Brain pericyte (primary cell): ENCODE data around the gene PTPRM.

ENCODE experiments used
- DNase-seq: peaks from one replicate; pipeline ENCODE4 v3.0.0-alpha.2; 2012; ENCODE audit warnings: low read depth, low spot score

Gene PTPRM

DNA sequence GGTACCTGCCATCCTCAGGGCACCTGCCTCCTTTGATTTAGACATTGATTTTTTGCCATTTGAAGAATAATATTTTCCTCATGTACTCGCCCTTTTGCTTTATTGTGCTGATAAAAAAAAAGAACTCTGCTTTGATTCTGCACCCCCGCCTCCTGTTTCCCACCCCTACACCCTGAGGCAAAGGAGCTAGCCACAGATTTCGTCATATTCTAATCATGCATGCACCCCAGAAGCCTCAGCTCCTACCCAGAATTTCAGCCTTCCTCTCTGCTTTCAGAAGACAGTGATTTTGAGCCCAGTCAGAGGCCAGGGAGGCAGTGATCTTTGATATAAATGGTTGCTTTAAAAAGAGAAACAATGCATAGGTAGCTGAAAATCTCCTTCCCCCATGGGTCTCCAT lies 329.0 kb downstream of the PTPRM start:
- DNase-seq: no peak

DNA sequence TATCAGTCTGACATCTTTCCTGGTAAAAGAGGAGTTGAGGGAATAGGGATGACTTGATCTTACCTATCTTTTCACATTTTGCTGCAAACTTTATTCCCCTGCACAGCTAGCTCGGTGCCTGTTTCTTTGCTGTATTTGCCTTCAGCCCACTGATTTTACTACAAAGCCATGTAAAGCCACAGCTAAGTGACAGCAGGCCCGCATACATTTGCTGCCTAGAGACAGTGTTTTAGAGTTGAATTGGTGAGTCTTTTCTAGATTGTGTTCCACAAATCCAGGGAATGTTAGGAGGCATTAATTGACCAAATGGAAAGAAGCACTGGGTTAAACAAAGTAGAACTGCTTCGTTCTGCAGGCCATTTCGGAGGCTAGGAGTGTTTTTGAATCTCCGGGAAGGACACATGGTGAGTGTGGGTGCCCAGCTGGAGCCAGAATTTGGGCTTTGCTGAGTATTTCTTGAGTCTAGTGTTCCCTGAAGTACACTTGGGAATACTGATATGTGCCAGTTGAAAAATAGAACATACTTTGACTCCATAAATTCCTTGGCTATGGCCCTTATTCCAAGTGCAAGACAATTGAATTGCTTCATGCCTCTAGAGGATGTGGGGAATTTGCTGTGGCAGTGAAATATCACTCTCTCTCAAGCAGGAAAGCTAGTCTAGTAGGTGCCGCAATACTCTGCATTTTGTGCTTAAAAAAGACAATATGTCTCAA lies 329.8 kb downstream of the PTPRM start:
- DNase-seq: no peak

GRCh38 chr18:7898181-7898580 lies 331.1 kb downstream of the PTPRM start:
- no peak for DNase-seq

DNA sequence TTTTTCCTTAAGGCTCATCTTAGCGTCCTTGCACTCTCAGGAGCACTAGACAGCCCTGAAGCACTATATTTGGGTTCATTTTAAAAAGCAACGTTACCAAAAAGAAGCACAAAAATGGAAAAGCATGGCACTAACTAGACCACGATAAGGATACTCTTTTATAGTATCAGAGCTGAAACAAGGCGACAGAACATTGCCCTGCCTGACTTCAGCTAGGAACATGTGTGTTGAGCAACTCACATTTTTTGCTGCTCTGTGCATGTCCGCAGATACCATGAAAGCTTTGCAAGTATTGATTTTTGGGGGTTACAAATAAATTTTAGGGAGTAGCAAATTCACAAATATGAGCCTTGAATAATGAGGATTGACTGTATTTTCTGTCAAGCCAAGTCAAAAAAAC lies 332.0 kb downstream of the PTPRM start:
- DNase-seq: no peak

GRCh38 chr18:7900091-7900490 lies 333.0 kb downstream of the PTPRM start:
- no peak for DNase-seq

DNA sequence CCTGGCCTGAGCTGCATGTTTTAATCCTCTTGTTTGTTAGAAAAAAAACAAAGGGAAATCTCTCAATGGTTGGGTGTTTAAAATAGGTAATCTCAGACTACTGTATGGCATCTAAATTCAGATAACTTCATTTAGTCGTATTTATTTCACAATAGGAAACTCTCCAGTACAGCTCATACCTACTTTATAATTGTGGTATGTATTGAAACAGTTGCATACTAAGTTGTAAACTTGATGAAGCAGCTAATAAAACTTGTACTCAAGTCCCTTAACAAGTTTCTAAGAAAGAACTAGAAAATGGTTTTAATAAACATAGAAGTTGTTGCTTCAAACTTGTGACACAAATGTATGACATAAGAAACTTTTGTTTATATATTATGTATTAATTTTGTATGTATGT lies 334.5 kb downstream of the PTPRM start:
- DNase-seq: no peak

DNA sequence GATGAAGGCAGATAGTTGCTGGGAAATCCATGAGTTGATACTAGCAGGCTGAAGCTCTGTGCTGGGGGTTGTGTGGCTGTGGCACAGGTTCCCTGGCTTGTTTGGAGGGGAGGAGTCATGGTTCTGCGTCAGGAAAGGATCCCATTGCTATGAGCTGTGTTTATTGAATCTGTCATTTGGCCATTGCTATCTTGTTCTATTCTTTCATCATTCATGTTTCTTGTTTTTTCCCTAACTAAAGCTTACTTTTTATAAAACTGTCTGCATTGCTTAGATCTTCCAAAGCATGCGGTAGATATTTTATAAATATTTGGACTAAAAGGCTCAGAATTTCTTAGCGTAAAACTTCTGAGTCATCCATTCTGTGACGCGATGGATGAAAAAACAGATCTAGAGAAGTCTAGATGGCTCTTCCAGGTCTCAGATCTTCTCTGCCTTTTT lies 335.3 kb downstream of the PTPRM start:
- peak; percentile 77 for DNase-seq

DNA sequence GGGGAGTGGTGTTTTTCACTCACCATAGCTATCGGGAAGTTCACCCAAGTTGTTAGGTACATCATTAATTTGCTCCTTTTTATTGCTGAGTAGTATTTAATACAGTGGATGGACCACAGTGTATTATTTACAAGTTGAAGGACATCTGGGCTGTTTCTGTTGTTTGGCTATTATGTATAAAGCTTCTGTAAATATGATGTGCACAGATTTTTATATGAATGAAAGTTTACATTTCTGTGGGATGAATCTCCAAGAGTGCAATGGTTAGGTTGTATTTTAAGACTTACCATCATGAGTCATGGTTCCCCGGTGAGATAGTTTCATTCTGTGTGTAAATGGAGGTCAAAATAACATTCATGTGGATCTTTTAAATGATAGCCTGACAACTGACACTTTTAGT lies 337.4 kb downstream of the PTPRM start:
- peak; percentile 73 for DNase-seq

DNA sequence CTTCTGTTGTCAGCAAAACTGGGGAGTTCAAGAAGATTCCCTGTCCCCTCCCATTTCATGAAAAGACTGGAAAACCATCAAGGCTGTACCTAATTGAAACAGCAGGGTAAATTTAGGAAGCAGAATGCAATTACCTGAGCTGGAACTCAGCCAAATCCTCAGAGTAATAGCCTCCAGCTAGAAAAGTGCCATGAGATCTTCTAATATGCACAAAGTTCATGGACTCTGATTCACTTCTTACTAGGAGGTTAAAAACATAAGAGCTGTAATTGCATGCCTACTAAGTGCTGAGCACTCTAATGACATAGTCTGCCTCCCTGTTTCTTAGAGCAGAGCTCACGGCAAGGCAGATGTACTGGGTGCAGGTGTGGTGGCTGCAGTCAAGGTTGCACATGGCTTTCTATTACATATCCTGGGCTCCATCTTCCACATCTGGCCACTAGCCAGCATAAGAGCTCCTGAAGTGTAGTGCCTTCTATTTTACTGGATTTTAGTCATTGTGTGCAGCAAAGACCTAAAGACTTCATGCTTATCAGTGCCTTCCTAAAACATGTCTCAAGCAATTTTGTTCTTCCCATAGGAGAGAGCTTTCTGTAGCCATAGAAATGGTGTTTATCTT lies 341.7 kb downstream of the PTPRM start:
- no peak for DNase-seq

GRCh38 chr18:7914834-7915670 lies 347.9 kb downstream of the PTPRM start:
- DNase-seq: no peak

GRCh38 chr18:7918701-7919100 lies 351.6 kb downstream of the PTPRM start:
- no peak for DNase-seq

GRCh38 chr18:7919565-7919964 lies 352.4 kb downstream of the PTPRM start:
- DNase-seq: no peak

DNA sequence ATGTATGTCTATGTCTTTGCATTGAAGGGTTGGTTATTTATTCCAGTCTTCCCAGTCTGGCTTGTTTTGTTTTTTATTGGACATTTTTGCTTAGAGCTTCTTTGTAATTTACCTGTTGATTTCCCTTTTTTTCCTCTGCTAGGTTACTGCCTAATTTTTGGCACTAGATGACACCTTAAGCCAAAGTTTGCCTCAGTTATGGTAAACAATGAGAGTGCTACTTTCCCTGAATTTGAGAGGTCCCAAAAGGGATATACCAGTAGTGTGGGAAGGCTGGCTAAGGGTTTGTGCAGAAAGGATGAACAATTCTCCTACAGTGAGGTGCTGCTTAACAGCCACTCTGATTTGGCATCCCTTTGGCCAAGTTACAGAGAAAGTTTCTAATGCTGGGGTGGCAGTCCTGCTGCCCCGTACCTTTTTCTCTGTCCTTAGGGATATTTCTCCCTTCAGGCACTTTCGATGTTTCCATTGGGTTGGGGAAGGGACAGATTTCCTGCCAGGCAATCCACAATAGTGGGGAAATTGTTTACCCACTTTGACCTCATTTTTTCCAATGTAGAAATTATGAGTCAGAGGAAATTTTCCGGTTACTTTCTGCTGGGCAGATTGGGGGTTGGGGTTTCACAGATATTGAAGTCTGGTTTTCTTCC lies 354.9 kb downstream of the PTPRM start:
- DNase-seq: no peak

DNA sequence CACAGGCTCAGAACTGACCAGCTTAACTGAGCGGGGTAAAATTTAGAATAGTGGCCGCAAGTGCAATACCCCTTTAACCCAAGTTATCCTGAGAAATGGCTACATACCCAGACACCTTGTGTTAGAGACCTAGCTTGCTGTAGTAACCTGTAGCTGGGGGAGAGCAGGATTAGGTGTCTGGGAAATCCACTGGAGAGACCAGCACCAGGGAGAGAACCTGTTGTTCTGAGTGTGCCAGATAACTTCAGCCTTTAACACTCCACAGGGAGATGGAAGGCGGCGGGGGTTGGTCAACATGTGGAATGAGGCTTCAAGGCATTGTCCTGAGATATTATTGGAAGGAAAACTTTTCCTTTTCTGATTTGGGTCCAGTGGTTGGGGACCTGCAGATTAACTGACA lies 356.0 kb downstream of the PTPRM start:
- no peak for DNase-seq

DNA sequence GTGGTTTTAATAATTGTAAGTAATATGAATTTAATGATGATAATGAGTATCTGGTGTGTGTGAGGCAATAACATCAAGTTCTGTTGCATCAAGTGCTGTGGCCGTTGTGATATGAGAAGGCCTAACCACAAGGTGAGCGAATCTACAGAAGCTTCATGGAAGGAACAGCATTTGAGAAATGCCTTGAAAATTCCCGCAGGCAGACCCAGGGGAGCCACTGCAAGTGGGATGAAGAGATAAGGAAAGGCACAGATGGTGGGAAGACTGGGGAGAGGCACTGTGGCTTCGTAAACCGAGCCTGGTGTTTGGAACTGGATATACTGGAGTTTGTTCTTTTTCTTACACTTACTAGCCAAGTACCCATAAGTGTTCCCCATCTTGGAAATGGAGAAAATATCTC lies 357.5 kb downstream of the PTPRM start:
- no peak for DNase-seq

DNA sequence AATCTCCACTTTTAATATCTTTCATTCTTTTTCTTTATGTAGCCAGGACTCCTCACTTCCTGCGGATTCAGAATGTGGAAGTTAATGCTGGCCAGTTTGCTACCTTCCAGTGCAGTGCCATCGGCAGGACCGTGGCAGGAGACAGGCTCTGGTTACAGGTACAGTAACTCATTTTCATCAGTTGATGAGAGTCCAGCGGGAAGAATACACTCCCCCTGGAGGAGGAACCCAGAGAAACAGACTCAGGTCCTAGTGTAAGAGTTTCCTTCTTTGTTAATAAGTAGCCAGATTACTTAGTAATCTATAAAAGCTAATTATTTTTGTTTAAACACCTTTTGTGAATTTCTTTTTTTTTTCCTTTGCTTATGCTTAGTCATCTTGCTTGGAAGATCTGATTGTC lies 359.4 kb downstream of the PTPRM start:
- DNase-seq: no peak

GRCh38 chr18:7927119-7927518 lies 360.0 kb downstream of the PTPRM start:
- no peak for DNase-seq

- DNase-seq: no peak
These were observed 364.6 kb downstream of the PTPRM start for GRCh38 chr18:7931763-7932162.

GRCh38 chr18:7937268-7937667 lies 370.2 kb downstream of the PTPRM start:
- no peak for DNase-seq

DNA sequence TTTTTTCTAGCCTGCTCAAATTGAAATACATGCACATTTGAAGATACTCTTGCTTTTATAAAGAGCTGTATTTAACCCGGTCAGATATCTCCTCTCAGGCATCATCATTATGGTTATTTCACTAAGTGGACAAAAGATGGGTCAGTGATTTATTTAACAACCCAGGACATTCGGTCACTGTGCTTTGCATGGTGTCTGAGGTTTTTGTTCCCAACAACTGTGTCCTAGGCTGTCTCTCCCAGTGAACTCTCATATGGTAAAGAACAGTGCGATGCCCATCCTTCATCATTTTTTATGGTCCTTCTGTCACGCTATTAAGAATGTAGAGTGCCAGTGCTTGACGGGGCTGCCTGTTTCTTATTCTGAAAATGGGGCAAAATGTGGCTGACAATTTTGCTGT lies 372.4 kb downstream of the PTPRM start:
- DNase-seq: no peak

DNA sequence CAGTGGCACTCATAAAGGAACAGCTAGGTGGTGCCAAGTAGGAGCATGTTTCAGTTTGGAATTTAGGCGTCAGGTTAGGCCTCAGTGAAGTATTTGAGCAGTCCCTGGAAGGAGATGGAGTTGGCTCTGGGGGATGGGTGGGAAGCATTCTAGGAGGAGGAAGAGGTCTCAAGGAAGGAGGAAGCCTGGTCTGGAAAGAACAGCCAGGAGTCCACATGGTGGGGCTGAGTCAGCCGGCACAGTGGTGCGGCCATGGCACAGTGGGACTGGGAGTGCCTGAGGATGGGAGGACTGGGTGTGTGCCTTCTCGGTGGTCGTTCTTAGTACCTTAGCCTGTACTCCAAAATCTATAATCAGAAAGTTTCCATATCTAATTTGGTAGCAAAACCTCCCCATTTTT lies 373.3 kb downstream of the PTPRM start:
- DNase-seq: no peak

DNA sequence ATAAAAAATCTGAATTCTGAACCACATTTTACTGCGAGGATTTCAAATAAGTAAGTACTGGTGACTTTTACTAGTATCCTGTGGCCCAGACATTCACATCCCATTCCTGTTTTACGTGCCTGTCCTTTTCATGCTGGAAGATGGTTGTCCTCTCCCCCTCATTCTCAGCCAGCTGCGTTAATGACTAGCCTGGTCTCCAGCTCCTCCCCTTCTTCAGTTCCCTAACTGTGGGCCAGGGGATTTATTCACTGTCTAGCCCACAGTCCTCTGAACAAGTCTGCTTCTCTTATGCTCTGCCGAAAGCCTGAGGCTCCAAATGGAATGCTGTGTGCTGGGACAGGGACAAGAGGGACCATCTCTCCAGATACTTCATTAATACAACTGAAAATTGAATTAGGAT lies 373.9 kb downstream of the PTPRM start:
- no peak for DNase-seq
